AG08396 (cell line): ENCODE results near the gene CHRNA1.
"Not testable (repeated sequence)": the region's sequence is repeated elsewhere in the genome, so short reads cannot be mapped to it uniquely, and the experiment has no call there.

Experiments
- DNase-seq: peaks from one replicate; pipeline ENCODE4 v3.0.0; 2012; ENCODE audit warnings: low spot score, mixed read lengths

CHRNA1 gene

DNA sequence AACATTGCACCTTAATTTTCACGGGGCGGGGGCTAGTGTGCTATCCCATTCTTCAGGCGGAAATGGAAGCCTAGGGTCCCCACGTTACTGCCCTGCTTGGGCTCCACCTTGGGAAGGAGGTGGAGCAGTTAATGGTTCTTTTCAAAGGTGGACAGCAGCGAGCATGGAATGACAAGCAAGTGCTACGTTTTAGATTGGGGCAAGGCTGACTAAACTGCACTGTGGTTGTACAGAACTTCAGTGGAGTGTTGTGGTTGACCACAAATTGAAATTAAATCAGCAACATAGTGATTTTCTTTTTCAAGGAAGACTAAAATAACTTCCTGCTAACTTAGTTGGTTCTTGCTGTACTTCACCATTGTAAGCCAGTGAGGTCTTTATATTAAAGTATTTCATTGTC is 47.0 kb downstream of the CHRNA1 start:
- DNase-seq = peak; percentile 57

DNA sequence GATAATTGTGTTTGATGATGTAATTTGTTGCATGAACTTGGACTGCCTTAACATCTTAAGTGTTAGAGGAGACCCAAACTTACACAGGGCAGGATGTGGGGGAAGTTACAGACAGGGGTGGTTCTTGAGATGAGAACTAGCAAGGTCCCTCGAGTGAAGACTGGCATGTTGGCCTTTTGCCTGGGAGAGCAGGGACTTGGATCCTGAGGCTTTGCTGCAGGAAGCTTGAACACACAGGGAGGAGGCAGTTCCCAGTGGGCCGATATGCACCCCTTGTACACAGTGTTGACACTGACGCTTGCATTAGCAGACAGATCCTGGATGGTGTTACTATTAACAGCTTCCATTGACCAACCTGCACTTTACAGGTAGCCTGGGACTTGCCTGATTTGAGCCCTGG is 47.5 kb downstream of the CHRNA1 start:
- no peak for DNase-seq

DNA sequence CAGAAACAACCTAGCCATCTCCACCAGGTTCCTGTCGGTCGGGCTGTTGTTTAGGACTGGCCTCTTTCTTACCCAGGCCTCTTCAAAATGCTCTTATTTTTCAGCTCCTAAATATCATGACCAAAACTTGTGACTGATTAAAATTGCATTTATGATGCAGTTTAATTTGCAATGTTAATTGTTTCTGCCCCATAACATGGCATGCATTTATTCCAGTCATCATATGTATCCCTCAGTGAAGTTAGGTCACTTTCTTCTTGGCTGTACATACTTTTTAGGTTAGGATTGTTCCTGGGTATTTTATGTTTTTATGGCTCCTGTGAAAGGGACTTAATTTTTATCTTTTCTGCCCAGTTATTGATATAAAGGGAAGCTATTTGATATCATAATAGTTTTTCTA is 50.6 kb downstream of the CHRNA1 start:
- no peak for DNase-seq

DNA sequence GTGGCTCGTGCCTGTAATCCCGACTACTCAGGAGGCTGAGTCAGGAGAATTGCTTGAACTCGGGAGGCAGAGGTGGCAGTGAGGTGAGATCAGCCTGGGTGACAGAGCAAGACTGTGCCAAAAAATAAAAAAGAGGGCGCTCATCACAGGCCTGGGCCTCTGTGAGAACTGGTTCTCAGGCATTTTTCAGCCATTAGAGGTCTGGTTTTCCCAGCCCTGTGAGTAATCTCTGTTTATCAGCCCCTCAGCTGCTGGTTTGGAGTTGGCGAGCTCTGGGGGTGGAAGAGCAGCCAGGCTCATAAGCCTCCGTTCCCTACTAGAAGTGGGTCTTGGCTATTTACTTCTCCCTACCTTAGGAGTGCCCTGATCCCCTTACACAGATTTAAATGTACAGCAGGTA is 53.1 kb downstream of the CHRNA1 start:
- DNase-seq = peak; percentile 66

DNA sequence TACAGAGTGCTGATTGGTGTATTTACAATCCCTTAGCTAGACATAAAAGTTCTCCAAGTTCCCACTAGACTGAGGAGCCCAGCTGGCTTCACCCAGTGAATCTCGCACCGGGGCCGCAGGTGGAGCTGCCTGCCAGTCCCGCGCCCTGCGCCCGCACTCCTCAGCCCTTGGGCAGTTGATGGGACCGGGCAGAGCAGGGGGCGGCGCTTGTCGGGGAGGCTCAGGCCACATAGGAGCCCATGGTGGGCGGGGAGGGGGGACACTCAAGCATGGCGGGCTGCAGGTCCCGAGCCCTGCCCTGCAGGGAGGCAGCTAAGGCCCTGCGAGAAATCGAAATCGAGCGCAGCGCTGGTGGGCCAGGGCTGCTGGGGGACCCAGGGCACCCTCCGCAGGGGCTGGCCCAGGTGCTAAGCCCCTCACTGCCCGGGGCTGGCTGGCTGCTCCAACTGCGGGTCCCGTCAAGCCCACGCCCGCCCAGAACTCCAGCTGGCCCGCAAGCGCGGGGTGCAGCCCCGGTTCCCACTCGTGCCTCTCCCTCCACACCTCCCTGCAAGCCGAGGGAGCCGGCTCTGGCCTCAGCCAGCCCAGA is 54.8 kb downstream of the CHRNA1 start:
- DNase-seq = not testable (repeated sequence)

DNA sequence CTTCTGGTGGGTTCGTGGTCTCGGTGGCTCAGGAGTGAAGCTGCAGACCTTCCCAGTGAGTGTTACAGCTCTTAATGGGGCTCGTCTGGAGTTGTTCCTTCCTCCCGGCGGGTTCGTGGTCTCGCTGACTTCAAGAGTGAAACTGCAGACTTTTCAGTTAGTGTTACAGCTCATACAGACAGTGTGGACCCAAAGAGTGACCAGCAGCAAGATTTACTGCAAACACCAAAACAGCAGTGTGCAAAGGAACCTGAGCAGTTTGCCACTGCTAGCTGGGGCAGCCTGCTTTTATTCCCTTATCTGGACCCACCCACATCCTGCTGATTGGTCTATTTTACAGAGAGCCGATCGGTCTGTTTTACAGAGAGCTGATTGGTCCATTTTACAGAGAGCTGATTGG is 55.6 kb downstream of the CHRNA1 start:
- DNase-seq = no peak

DNA sequence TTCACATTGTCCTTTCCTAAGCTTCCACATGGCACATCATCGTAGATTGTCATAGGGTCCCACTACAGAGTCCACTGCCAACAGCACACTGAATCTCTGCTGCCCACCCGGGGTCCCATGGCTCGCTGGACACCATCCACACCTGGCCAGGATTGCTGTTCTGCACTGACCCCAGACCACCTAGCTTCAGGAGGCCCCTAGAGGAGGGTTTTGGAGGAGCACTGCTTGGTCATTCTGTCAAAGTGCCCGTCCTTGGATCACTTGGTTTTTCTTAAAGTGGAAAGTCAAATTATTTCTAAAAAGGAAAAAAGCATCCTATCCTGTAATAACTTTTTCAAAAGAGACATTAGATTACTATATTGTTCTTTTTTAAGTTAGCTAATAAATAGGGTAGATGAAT is 59.0 kb downstream of the CHRNA1 start:
- DNase-seq = no peak

DNA sequence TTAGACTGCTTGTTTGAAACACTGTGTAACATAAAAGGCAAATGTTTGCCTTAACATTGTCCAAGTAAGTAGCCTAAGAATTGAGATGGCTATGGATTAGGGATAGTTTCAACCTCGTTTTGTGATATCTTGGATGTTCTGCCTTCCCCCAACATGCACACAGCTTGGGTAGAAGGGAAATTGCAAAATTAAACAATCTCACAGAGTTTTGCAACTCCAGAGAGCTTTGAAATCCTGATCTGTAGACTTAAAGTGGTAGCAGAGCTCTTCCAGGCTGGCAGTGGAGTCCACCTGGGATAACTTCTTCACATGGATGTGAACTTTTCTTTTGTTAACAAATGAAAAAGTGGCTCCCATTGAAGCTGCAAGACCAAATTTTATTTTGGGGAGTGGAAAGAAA is 59.6 kb downstream of the CHRNA1 start:
- no peak for DNase-seq

DNA sequence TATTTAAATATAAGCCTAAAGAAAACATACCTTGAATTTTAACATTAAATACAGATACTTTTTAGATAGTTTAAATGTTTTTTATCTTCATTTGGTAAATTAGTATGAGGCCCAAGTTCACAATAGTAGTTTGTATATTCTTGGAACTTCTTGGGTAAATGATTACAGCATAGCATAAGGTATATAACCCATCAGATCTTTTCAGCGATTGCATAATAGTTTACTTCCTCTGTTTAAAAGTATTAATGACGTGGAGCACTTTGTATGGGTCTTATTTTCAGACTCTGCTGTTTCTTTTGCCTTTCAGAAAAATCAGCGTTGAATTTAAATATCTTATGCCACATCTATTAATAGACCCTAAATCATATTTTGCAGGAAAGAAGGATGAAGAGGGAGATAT is 60.2 kb downstream of the CHRNA1 start:
- DNase-seq = no peak

DNA sequence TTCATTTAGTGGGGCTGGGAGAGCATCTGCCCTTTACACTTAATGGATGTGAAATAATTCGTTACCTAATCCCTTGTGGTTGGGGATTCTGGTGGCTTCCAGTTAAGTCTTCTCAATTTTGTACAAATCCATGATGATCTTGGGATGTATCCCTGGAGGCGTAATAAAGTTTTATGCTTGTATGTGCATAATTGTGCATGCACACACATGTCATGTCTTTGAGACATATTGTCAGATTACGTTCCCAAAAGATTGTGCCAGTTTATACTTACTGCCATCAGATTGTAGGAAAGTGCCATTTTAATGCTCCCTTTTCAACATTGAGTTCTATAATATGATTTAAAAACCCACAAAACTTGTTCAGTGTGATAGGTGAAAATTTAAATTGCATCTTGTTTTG is 60.8 kb downstream of the CHRNA1 start:
- DNase-seq = no peak

DNA sequence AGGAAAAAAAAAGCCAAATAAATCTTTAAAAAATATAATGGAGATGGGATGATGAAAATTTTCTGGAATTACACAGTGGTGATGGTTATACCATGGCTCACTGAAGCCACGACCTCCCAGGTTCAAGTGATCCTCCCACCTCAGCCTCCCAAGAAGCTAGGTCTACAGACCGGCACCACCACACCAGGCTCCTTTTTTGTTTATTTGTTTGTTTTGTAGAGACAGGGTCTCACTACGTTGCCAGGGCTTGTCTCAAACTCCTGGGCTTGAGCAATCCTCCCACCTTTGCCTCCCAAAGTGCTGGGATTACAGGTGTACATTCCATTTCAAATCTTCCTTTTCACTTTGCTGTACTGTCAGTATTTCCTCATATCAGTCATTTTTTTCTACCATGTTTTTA is 61.7 kb downstream of the CHRNA1 start:
- DNase-seq = no peak

DNA sequence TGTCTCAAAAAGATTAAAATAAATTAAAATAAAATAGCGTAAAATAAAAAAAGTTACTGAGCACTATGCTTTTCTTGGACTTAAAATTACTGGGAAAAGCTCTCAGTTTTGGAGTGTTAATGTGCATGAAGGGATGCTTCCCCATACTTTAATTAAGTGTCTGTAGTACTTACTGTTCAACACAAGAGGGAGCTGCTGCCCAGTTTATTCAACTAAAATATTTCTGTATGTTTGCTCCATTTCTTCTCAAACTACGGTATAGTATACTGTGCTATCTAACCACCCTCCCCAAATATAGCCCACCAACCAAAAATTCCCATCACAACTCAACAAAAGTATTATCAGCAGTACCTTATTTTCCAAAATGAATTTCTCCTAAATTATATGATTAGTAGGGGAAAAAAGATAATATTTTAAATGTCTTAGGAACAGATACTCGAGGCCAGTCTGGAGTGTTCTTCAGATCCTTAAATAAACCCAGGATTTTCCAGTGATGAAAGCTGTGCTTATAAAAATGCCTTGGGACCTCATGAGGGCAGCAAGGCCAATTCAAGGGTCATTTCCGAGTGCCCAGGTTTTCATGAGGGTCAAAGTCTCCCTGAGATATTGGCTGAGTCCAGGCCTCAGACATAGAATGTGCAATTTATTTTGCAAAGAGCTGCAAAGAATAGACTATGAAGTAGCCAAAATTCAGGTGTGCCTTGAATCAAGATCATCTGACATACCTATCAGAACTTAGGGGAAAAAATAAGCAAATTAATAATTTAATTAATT is 64.1 kb downstream of the CHRNA1 start:
- DNase-seq = peak; percentile 70
